OCI-M2 (cell line): ENCODE measurements around the gene LDLRAD4.

Source experiments
- DNase-seq: peaks from one replicate; lab custom pipeline; 2025; ENCODE audit not compliant: unreplicated experiment; lab: John Stamatoyannopoulos, UW

Gene LDLRAD4

GRCh38 chr18:13579874-13580273, 361.3 kb downstream of the LDLRAD4 start:
- DNase-seq: no peak

- DNase-seq: no peak
Observed at GRCh38 chr18:13580351-13580750, 361.8 kb downstream of the LDLRAD4 start.

GRCh38 chr18:13580991-13581390, 362.4 kb downstream of the LDLRAD4 start:
- DNase-seq: no peak

GRCh38 chr18:13581496-13582177, 363.1 kb downstream of the LDLRAD4 start:
- DNase-seq: no peak

- DNase-seq: no peak
Observed at GRCh38 chr18:13582178-13582670, 363.7 kb downstream of the LDLRAD4 start.

GRCh38 chr18:13583576-13584550, 365.3 kb downstream of the LDLRAD4 start:
- no peak for DNase-seq

- DNase-seq: no peak
Observed at GRCh38 chr18:13584825-13585224, 366.3 kb downstream of the LDLRAD4 start.

GRCh38 chr18:13585379-13586153, 367.0 kb downstream of the LDLRAD4 start:
- DNase-seq: no peak

GRCh38 chr18:13587001-13587400, 368.4 kb downstream of the LDLRAD4 start:
- no peak for DNase-seq

- no peak for DNase-seq
Observed at GRCh38 chr18:13587477-13587876, 368.9 kb downstream of the LDLRAD4 start.

- no peak for DNase-seq
Observed at GRCh38 chr18:13587937-13588336, 369.4 kb downstream of the LDLRAD4 start.

- DNase-seq: no peak
Observed at GRCh38 chr18:13589316-13589715, 370.8 kb downstream of the LDLRAD4 start.

- no peak for DNase-seq
Observed at GRCh38 chr18:13589943-13590342, 371.4 kb downstream of the LDLRAD4 start.

- DNase-seq: no peak
Observed at GRCh38 chr18:13592246-13592645, 373.7 kb downstream of the LDLRAD4 start.

GRCh38 chr18:13594551-13594950, 376.0 kb downstream of the LDLRAD4 start:
- no peak for DNase-seq

GRCh38 chr18:13597068-13597467, 378.5 kb downstream of the LDLRAD4 start:
- no peak for DNase-seq

GRCh38 chr18:13598591-13598990, 380.0 kb downstream of the LDLRAD4 start:
- no peak for DNase-seq

- DNase-seq: no peak
Observed at GRCh38 chr18:13599031-13599430, 380.5 kb downstream of the LDLRAD4 start.

GRCh38 chr18:13603304-13604019, 384.9 kb downstream of the LDLRAD4 start:
- no peak for DNase-seq

- no peak for DNase-seq
Observed at GRCh38 chr18:13604786-13605185, 386.2 kb downstream of the LDLRAD4 start.

- DNase-seq: no peak
Observed at GRCh38 chr18:13605477-13605876, 386.9 kb downstream of the LDLRAD4 start.
